ENCODE results near the gene MACROH2A1.

The MACROH2A1 gene

GRCh38 chr5:135329913-135330797, 68.9 kb downstream of the MACROH2A1 start:
- no peak for DNase-seq

GRCh38 chr5:135329066-135329912, 69.7 kb downstream of the MACROH2A1 start:
- no peak for DNase-seq

- no peak for DNase-seq
These were observed 70.8 kb downstream of the MACROH2A1 start for GRCh38 chr5:135328128-135328687.

- no peak for DNase-seq
These were observed 71.5 kb downstream of the MACROH2A1 start for GRCh38 chr5:135327429-135328127.

GRCh38 chr5:135326296-135327254, 72.5 kb downstream of the MACROH2A1 start:
- no peak for DNase-seq

- no peak for DNase-seq
These were observed 74.0 kb downstream of the MACROH2A1 start for GRCh38 chr5:135324897-135325650.

GRCh38 chr5:135324160-135324559, 74.9 kb downstream of the MACROH2A1 start:
- DNase-seq = no peak

GRCh38 chr5:135323701-135324132, 75.3 kb downstream of the MACROH2A1 start:
- DNase-seq = no peak

GRCh38 chr5:135323227-135323626, 75.8 kb downstream of the MACROH2A1 start:
- no peak for DNase-seq

GRCh38 chr5:135322744-135323143, 76.3 kb downstream of the MACROH2A1 start:
- no peak for DNase-seq

GRCh38 chr5:135322271-135322670, 76.8 kb downstream of the MACROH2A1 start:
- no peak for DNase-seq

GRCh38 chr5:135320718-135321484, 78.1 kb downstream of the MACROH2A1 start:
- DNase-seq = no peak

GRCh38 chr5:135319928-135320606, 79.0 kb downstream of the MACROH2A1 start:
- no peak for DNase-seq

GRCh38 chr5:135319458-135319857, 79.6 kb downstream of the MACROH2A1 start:
- DNase-seq = no peak

GRCh38 chr5:135318924-135319323, 80.1 kb downstream of the MACROH2A1 start:
- DNase-seq = no peak

GRCh38 chr5:135318037-135318436, 81.0 kb downstream of the MACROH2A1 start:
- DNase-seq = no peak

- DNase-seq = no peak
These were observed 81.7 kb downstream of the MACROH2A1 start for GRCh38 chr5:135317286-135317685.

GRCh38 chr5:135315386-135315785, 83.6 kb downstream of the MACROH2A1 start:
- no peak for DNase-seq

- DNase-seq = no peak
These were observed 85.1 kb downstream of the MACROH2A1 start for GRCh38 chr5:135313946-135314345.
